SK-N-SH (cell line): ENCODE results near the gene ALG13. TPM values are rescaled to one million over a fixed set of nuclear protein-coding genes. Genes with fewer than 3 reads are reported as not detected.

Experiments used
- CTCF ChIA-PET: fragments of 300-600, 350-600 bp; formaldehyde crosslinking; extraction: SDS; loops from one replicate; lab custom pipeline; 2021; lab: Yijun Ruan, JAX
- POLR2A ChIA-PET: fragments of 350-600 bp; sonication (Branson Sonifier 250); formaldehyde crosslinking; extraction: SDS; loops from one replicate; lab custom pipeline; 2020; ENCODE audit warnings: antibody characterized with exemption, inconsistent platforms; lab: Yijun Ruan, JAX
- DNase-seq: peaks from one replicate; pipeline ENCODE4 v3.0.0; 2012
- H2AFZ ChIP-seq: fragments of 200-600 bp; sonication (generic); 2 replicates; pipeline ENCODE4 v1.8.1; 2016; ENCODE audit warnings: antibody characterized with exemption, mild to moderate bottlenecking, low read depth
- H3F3A ChIP-seq: fragments of 200-600 bp; sonication (generic); replicated peaks from 2 replicates; pipeline ENCODE3; 2016; ENCODE audit warnings: antibody characterized with exemption, mild to moderate bottlenecking; ENCODE audit not compliant: insufficient read depth
- H3K27ac ChIP-seq, 2 experiments: fragments of 200-500 bp in 1 of 2; fragments of 200-600 bp in 1 of 2; sonication (Bioruptor generic) in 1 of 2; sonication (generic), shearing (Covaris generic) in 1 of 2; 2 replicates each; pipeline versions ENCODE4 v1.5.1 to v1.6.1; 2014 to 2016; ENCODE audit warnings: low read depth in 2 of 2, inconsistent platforms in 1 of 2, low read length in 1 of 2, mild to moderate bottlenecking in 1 of 2, mixed read lengths in 1 of 2
- H3K27me3 ChIP-seq: fragments of 200-600 bp; sonication (generic), shearing (Covaris generic); 2 replicates; pipeline ENCODE4 v1.6.1; 2016; ENCODE audit warnings: mixed run types; ENCODE audit not compliant: insufficient read depth
- H3K36me3 ChIP-seq, 2 experiments: fragments of 200-500 bp in 1 of 2; fragments of 200-600 bp in 1 of 2; sonication (Bioruptor generic) in 1 of 2; sonication (generic) in 1 of 2; replicated peaks in 1 of 2; 2 replicates each; pipeline versions ENCODE3 to v1.5.1; 2014 to 2016; ENCODE audit warnings: low read length in 1 of 2, mild to moderate bottlenecking in 1 of 2; ENCODE audit not compliant: insufficient read depth in 2 of 2, control insufficient read depth in 1 of 2
- H3K4me1 ChIP-seq, 2 experiments: fragments of 200-500 bp in 1 of 2; fragments of 200-600 bp in 1 of 2; sonication (Bioruptor generic) in 1 of 2; sonication (generic), shearing (Covaris generic) in 1 of 2; 2 replicates each; pipeline versions ENCODE4 v1.5.1 to v1.6.1; 2014 to 2016; ENCODE audit warnings: low read depth in 1 of 2, low read length in 1 of 2, mixed run types in 1 of 2; ENCODE audit not compliant: insufficient read depth in 2 of 2, control insufficient read depth in 1 of 2
- H3K4me2 ChIP-seq: fragments of 200-600 bp; sonication (generic), shearing (Covaris generic); 2 replicates; pipeline ENCODE4 v1.6.1; 2017; ENCODE audit warnings: mixed run types
- H3K4me3 ChIP-seq, 2 experiments: fragments of 200-500 bp in 1 of 2; fragments of 200-600 bp in 1 of 2; sonication (Bioruptor generic) in 1 of 2; sonication (generic), shearing (Covaris generic) in 1 of 2; 2 replicates each; pipeline versions ENCODE4 v1.5.1 to v1.8.1; 2014 to 2016; ENCODE audit warnings: low read depth in 2 of 2, inconsistent platforms in 1 of 2, low read length in 1 of 2, mild to moderate bottlenecking in 1 of 2, mixed read lengths in 1 of 2, moderate library complexity in 1 of 2
- H3K79me2 ChIP-seq: fragments of 200-600 bp; sonication (generic); 2 replicates; pipeline ENCODE4 v1.8.1; 2017; ENCODE audit warnings: mild to moderate bottlenecking; ENCODE audit not compliant: insufficient read depth
- H3K9ac ChIP-seq: fragments of 200-600 bp; sonication (generic); 2 replicates; pipeline ENCODE4 v1.6.1; 2017; ENCODE audit warnings: mixed run types
- H3K9me2 ChIP-seq: fragments of 200-600 bp; sonication (generic); 2 replicates; pipeline ENCODE4 v1.6.1; 2017; ENCODE audit warnings: mixed run types
- H3K9me3 ChIP-seq: fragments of 200-600 bp; sonication (generic); 2 replicates; pipeline ENCODE4 v1.6.1; 2017; ENCODE audit warnings: mixed run types, mild to moderate bottlenecking, moderate library complexity
- H4K20me1 ChIP-seq: fragments of 200-600 bp; sonication (generic); 2 replicates; pipeline ENCODE4 v1.6.1; 2017; ENCODE audit warnings: mild to moderate bottlenecking, mixed run types; ENCODE audit not compliant: insufficient read depth
- ELF1 ChIP-seq: IDR thresholded peaks from 2 replicates; pipeline ENCODE4 v1.4.0; 2012
- EP300 ChIP-seq, 2 experiments: IDR thresholded peaks; 2 replicates each; pipeline versions ENCODE4 v1.4.0 to v1.6.1; 2012; ENCODE audit warnings: borderline replicate concordance in 1 of 2, low read depth in 1 of 2, low read length in 1 of 2
- GATA2 ChIP-seq: sonication (generic); formaldehyde crosslinking; IDR thresholded peaks from 2 replicates; pipeline ENCODE4 v1.5.0; 2020; ENCODE audit warnings: mild to moderate bottlenecking, missing genetic modification reagents
- JUND ChIP-seq: IDR thresholded peaks from 2 replicates; pipeline ENCODE4 v1.4.0; 2012
- POLR2AphosphoS5 ChIP-seq: IDR thresholded peaks from 2 replicates; pipeline ENCODE4 v1.6.1; 2012; ENCODE audit warnings: low read depth, low read length
- RCOR1 ChIP-seq: fragments of 150-350 bp; IDR thresholded peaks from 2 replicates; pipeline ENCODE4 v1.6.1; 2017; ENCODE audit warnings: antibody characterized with exemption, low read length
- SIN3A ChIP-seq: IDR thresholded peaks from 2 replicates; pipeline ENCODE4 v1.6.1; 2012; ENCODE audit warnings: low read depth, mild to moderate bottlenecking, low read length, moderate library complexity, borderline replicate concordance
- TAF1 ChIP-seq: IDR thresholded peaks from 2 replicates; pipeline ENCODE4 v1.6.1; 2012; ENCODE audit warnings: low read depth, mild to moderate bottlenecking, low read length, moderate library complexity, borderline replicate concordance
- TEAD4 ChIP-seq: IDR thresholded peaks from 2 replicates; pipeline ENCODE4 v1.4.0; 2012; ENCODE audit warnings: mild to moderate bottlenecking, borderline replicate concordance; ENCODE audit not compliant: insufficient read depth
- YY1 ChIP-seq: IDR thresholded peaks from 2 replicates; pipeline ENCODE4 v1.4.0; 2012; ENCODE audit warnings: low read depth, mild to moderate bottlenecking
- WGBS: methylation state at CpG from one replicate; pipeline ENCODE4 v1.1.6; 2017; ENCODE audit warnings: low lambda C conversion rate; 5-methylcytosine and 5-hydroxymethylcytosine counted together
- polyA plus RNA-seq, 3 experiments: library from polyadenylated mRNA; depleted of rRNA; stranded (reverse); fragments of >200 nt; gene quantifications; 2 replicates each; pipeline ENCODE4 v1.2.3, GENCODE V29; 2012
- TF ChIP-seq, protein P1 (sequence below): IDR thresholded peaks from 2 replicates; pipeline ENCODE4 v1.6.1; 2012; ENCODE audit warnings: mild to moderate bottlenecking, low read depth, low read length, moderate library complexity

Gene ALG13
- polyA plus RNA-seq, 1 of the 3 experiments (the other 2 are of a cell fraction), result 76.7 TPM

DNA sequence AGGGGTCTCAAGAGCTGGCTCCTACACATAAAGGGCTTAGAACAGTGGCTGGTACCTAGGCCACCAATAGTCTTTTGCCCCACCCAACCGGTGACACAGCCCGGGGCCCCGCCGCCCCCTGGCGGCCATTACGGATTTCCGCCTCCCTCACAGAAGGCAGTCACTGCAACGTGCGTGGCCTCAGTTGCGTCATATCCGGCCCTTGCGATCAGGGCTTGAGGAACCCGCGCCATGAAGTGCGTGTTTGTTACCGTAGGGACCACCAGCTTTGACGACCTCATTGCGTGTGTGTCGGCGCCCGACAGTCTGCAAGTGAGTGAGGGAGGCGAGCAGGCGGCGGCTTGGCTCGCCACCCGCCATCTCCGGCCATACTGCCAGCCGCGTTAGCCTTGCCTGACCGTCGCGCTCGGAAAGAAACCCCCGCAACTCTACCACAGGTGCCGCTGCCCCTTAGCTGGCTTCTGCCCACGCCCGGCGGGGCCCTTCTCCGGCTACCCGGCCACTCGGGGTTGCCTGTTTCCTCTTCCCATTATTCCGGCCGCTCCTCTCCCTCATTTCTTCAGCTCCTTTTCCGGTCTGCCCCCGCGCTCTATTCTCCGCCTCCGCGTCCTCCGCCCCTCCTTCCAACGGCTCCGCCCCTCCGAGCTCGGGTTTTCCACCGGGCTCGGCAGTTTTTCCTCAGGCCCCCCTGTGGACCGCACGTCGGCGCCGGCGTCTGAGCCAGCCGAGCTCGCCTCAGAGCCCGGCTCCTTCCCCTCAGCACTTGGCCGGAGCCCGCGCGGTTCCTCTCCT is at the start of gene ALG13 (continued):
- TF ChIP-seq, protein P1, sequence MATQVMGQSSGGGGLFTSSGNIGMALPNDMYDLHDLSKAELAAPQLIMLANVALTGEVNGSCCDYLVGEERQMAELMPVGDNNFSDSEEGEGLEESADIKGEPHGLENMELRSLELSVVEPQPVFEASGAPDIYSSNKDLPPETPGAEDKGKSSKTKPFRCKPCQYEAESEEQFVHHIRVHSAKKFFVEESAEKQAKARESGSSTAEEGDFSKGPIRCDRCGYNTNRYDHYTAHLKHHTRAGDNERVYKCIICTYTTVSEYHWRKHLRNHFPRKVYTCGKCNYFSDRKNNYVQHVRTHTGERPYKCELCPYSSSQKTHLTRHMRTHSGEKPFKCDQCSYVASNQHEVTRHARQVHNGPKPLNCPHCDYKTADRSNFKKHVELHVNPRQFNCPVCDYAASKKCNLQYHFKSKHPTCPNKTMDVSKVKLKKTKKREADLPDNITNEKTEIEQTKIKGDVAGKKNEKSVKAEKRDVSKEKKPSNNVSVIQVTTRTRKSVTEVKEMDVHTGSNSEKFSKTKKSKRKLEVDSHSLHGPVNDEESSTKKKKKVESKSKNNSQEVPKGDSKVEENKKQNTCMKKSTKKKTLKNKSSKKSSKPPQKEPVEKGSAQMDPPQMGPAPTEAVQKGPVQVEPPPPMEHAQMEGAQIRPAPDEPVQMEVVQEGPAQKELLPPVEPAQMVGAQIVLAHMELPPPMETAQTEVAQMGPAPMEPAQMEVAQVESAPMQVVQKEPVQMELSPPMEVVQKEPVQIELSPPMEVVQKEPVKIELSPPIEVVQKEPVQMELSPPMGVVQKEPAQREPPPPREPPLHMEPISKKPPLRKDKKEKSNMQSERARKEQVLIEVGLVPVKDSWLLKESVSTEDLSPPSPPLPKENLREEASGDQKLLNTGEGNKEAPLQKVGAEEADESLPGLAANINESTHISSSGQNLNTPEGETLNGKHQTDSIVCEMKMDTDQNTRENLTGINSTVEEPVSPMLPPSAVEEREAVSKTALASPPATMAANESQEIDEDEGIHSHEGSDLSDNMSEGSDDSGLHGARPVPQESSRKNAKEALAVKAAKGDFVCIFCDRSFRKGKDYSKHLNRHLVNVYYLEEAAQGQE, result peak; percentile 58; the same call in 1 of the 2 replicates
- TF ChIP-seq RCOR1, result peak; percentile 28; the same call in 1 of the 2 replicates
- no peak for TF ChIP-seq GATA2 (CRISPR knock-in tag)
- TF ChIP-seq ELF1, result peak; percentile 71; the same call in 1 of the 2 replicates
- no peak for TF ChIP-seq JUND
- TF ChIP-seq YY1, result peak; percentile 84
- peak; percentile 94 for TF ChIP-seq POLR2AphosphoS5
- peak; percentile 70; the same call in 1 of the 2 replicates for TF ChIP-seq SIN3A
- TF ChIP-seq TEAD4, result no peak
- peak; percentile 71 for TF ChIP-seq TAF1

DNA sequence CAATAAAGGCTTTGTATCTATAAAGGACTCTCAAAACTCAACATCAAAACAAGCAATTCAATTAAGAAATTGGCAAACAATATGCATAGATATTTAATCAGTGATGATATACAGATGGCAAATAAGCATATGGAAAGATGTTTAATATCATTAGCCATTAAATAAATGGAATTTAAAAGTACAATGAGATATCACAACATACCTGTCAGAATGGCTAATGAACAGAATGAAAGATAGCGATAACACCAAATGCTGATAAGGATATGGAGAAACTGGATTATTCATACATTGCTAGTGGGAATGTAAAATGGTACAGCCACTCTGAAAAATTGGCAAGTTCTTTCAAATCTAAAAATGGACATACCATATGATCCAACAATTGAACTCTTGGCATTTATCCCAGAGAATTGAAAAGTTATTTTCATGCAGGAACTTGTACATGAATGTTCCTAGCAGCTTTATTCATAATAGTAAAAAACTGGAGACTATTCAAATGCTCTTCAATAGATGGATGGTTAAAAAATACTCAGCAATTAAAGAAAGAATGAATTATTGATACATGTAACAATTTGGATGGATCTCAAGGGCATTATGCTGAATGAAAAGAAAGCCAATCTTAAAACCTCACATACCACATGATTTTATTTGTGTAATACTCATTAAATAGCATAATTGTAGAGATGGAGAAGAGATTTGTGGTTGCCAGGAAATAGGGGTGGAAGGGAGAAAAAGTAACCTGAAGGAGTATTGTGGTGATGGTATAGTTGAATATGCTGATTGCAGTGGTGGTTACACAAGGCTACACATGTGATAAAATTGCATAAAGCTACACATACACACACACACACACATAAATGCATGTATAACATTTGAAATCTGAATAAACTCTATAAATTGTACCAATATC is 45.9 kb upstream of the ALG13 start:
- H3K36me3 ChIP-seq, result no peaks in the 10 kb centered on the region
- H3K4me1 ChIP-seq, result no peaks in the 10 kb centered on the region; a peak in 1 of 4 replicates
- H3K27ac ChIP-seq, result no peak overlapping the region
- H3K27me3 ChIP-seq, result no peaks in the 10 kb centered on the region
- TF ChIP-seq RCOR1 (peak; percentile 80), GATA2 (CRISPR knock-in tag) (peak; percentile 45), EP300 (IDR thresholded peaks at IDR 0.05; ENCODE audit: borderline replicate concordance in 1 of 2, low read depth in 1 of 2, low read length in 1 of 2) (peak in 1 of 2 experiments; percentile 79; a peak in 2 of 4 replicates)
- TF ChIP-seq, protein P1, result no peak
- TF ChIP-seq, all 33 proteins: peak for 3
- no peaks in the 10 kb centered on the region for H3K9me3 ChIP-seq
- CTCF ChIA-PET, result no interaction called here
- no peak for DNase-seq
- no peaks in the 10 kb centered on the region for H3K79me2 ChIP-seq
- H4K20me1 ChIP-seq, result no peaks in the 10 kb centered on the region
- POLR2A ChIA-PET, result no interaction called here
- no peak overlapping the region for H3K4me2 ChIP-seq
- H3F3A ChIP-seq, result no peaks in the 10 kb centered on the region
- no peak overlapping the region for H3K9ac ChIP-seq
- WGBS, result 28% methylated on average over 1 of the region's 1 CpG
- no peak overlapping the region for H2AFZ ChIP-seq
- H3K4me3 ChIP-seq, result no peak overlapping the region
- no peaks in the 10 kb centered on the region for H3K9me2 ChIP-seq
